Upper lobe of left lung (tissue), 4 donors: ENCODE measurements around the gene ACOXL.

ENCODE experiments used
- POLR2A ChIP-seq, 4 donors: fragments of 450-650 bp; IDR thresholded peaks; one replicate each; pipeline ENCODE4 v1.5.1; 2016 to 2017; ENCODE audit warnings: antibody characterized with exemption in 4 of 4, mild to moderate bottlenecking in 2 of 4
- POLR2AphosphoS5 ChIP-seq, 2 donors: sonication (generic); formaldehyde crosslinking; IDR thresholded peaks; one replicate each; pipeline ENCODE4 v1.5.1; 2017; ENCODE audit warnings: antibody characterized with exemption in 2 of 2

- TF ChIP-seq POLR2A (IDR thresholded peaks at IDR 0.05), result no peak
- no peak for TF ChIP-seq POLR2AphosphoS5 (IDR thresholded peaks at IDR 0.05)
These were observed 134.1 kb downstream of the ACOXL start for GRCh38 chr2:110866466-110866865.
